CD4-positive, alpha-beta T cell (primary cell): Measurements from ENCODE around the gene TTLL8. TPM values are rescaled to one million over a fixed set of nuclear protein-coding genes. Genes with fewer than 3 reads are reported as not detected.
A peak's percentile ranks its signal among the peaks of the same experiment; 100 is the strongest.

Experiments used
- ATAC-seq: fragments of 200-7000 bp; cut with Tn5 transposase; one replicate; pipeline ENCODE4 v1.10.0; 2022; ENCODE audit warnings: mild to moderate bottlenecking; ENCODE audit not compliant: poor library complexity
- CTCF ChIA-PET: fragments of 350-600 bp; sonication (Branson Sonifier 250); formaldehyde crosslinking; loops from one replicate; lab custom pipeline; 2021; ENCODE audit warnings: antibody characterized with exemption, inconsistent platforms; lab: Charles Lee
- POLR2A ChIA-PET: fragments of 350-600 bp; sonication (Branson Sonifier 250); formaldehyde crosslinking; loops from one replicate; lab custom pipeline; 2021; ENCODE audit warnings: antibody characterized with exemption, inconsistent platforms; lab: Charles Lee
- DNase-seq, 14 experiments: peaks; one replicate each; pipeline ENCODE4 v3.0.0-alpha.2; 2013 to 2020; ENCODE audit warnings: mixed read lengths in 2 of 14
- H3K27ac ChIP-seq, 2 donors: one replicate each; pipeline versions ENCODE4 v1.5.1 to v1.7.0; 2013; ENCODE audit warnings: low read length in 2 of 2, low read depth in 1 of 2, mild to moderate bottlenecking in 1 of 2
- H3K27me3 ChIP-seq, 2 experiments: 1 replicate in 1 of 2; 2 replicates in 1 of 2; pipeline versions ENCODE4 v1.6.1 to v1.7.0; 2013; ENCODE audit warnings: low read length in 2 of 2, control low read depth in 1 of 2, mild to moderate bottlenecking in 1 of 2, moderate library complexity in 1 of 2; ENCODE audit not compliant: insufficient read depth in 2 of 2, control insufficient read depth in 1 of 2
- H3K36me3 ChIP-seq: one replicate; pipeline ENCODE4 v1.6.1; 2013; ENCODE audit warnings: low read length, control low read depth; ENCODE audit not compliant: insufficient read depth
- H3K4me1 ChIP-seq: one replicate; pipeline ENCODE4 v1.6.1; 2013; ENCODE audit warnings: low read length, control low read depth; ENCODE audit not compliant: insufficient read depth
- H3K4me3 ChIP-seq: one replicate; pipeline ENCODE4 v1.5.1; 2013; ENCODE audit warnings: mild to moderate bottlenecking, low read length, moderate library complexity
- H3K9me3 ChIP-seq, 2 experiments: 1 replicate in 1 of 2; 2 replicates in 1 of 2; pipeline versions ENCODE4 v1.6.1 to v1.7.0; 2013; ENCODE audit warnings: low read length in 2 of 2, mild to moderate bottlenecking in 2 of 2, control low read depth in 1 of 2, moderate library complexity in 1 of 2; ENCODE audit not compliant: control insufficient read depth in 1 of 2, insufficient read depth in 1 of 2
- H3K27ac Mint-ChIP-seq: one replicate; pipeline ENCODE4 v1.8.0; 2020; ENCODE audit warnings: mixed read lengths
- H3K27me3 Mint-ChIP-seq: one replicate; pipeline ENCODE4 v1.8.0; 2021; ENCODE audit warnings: mixed read lengths
- H3K36me3 Mint-ChIP-seq: one replicate; pipeline ENCODE4 v1.8.0; 2021; ENCODE audit warnings: low read depth, mixed read lengths
- H3K4me1 Mint-ChIP-seq: one replicate; pipeline ENCODE4 v1.8.0; 2021; ENCODE audit warnings: low read depth, mixed read lengths
- H3K4me3 Mint-ChIP-seq: one replicate; pipeline ENCODE4 v1.8.0; 2020; ENCODE audit warnings: mild to moderate bottlenecking, mixed read lengths
- H3K9me3 Mint-ChIP-seq: one replicate; pipeline ENCODE4 v1.8.0; 2020; ENCODE audit warnings: mixed read lengths
- intact Hi-C, 2 experiments: fragments of 100-400 bp; cut with DNase I in 1 of 2; cut with micrococcal nuclease in 1 of 2; formaldehyde crosslinking; loops; one replicate each; pipeline versions ENCODE4 v1.15.1 to v1.9.0; 2023 to 2025; cut with DNase I, micrococcal nuclease
- total RNA-seq, 174 experiments: library from RNA in 2 of 174; stranded (reverse) in 2 of 174; gene quantifications; one replicate each; pipeline ENCODE4 v1.2.3 and lab custom pipeline; 2021 to 2026
- TF ChIP-seq, protein P1 (sequence below): fragments of 200-600 bp; IDR thresholded peaks from one replicate; pipeline ENCODE4 v1.8.0; 2022; ENCODE audit warnings: antibody characterized with exemption, mild to moderate bottlenecking

The TTLL8 gene
- total RNA-seq, 2 experiments from 2014 or later: not detected

- peaks cover 10% of the 10 kb centered on the region for H3K36me3 Mint-ChIP-seq
- peak in 3 of 14 experiments; percentile 64 to 72 (median 69) for DNase-seq
- H3K4me3 Mint-ChIP-seq: peak overlapping the region; percentile 87
- Histone ChIP-seq H3K27ac (no peak overlapping the region), H3K4me3 (peak overlapping the region; percentile 56), H3K27me3 (no peaks in the 10 kb centered on the region), H3K9me3 (no peaks in the 10 kb centered on the region), H3K36me3 (no peaks in the 10 kb centered on the region), H3K4me1 (peaks cover 67% of the 10 kb centered on the region)
- ATAC-seq: peak; percentile 48
- TF ChIP-seq, protein P1, sequence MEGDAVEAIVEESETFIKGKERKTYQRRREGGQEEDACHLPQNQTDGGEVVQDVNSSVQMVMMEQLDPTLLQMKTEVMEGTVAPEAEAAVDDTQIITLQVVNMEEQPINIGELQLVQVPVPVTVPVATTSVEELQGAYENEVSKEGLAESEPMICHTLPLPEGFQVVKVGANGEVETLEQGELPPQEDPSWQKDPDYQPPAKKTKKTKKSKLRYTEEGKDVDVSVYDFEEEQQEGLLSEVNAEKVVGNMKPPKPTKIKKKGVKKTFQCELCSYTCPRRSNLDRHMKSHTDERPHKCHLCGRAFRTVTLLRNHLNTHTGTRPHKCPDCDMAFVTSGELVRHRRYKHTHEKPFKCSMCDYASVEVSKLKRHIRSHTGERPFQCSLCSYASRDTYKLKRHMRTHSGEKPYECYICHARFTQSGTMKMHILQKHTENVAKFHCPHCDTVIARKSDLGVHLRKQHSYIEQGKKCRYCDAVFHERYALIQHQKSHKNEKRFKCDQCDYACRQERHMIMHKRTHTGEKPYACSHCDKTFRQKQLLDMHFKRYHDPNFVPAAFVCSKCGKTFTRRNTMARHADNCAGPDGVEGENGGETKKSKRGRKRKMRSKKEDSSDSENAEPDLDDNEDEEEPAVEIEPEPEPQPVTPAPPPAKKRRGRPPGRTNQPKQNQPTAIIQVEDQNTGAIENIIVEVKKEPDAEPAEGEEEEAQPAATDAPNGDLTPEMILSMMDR: no peak
- CTCF ChIA-PET: interaction anchor here (1.2 to 1.7 kb wide), 2 partner anchors 41 to 59 kb away, joined by 5 to 6 read pairs; no protein-coding TSS in a partner anchor
- peaks cover 32% of the 10 kb centered on the region for H3K4me1 Mint-ChIP-seq
- intact Hi-C loops: loop anchor here (2.0 kb wide), 1 partner anchor 35 kb away; no protein-coding TSS in a partner anchor
- no peaks in the 10 kb centered on the region for H3K9me3 Mint-ChIP-seq
- no peaks in the 10 kb centered on the region for H3K27me3 Mint-ChIP-seq
- POLR2A ChIA-PET: interaction anchor here (0.7 to 2.7 kb wide), 7 partner anchors 9 to 649 kb away, joined by 3 to 19 read pairs (median 4); partner anchors contain the start of gene PIM3
- H3K27ac Mint-ChIP-seq: peak overlapping the region; percentile 83
These were observed 86.6 kb downstream of the TTLL8 start for GRCh38 chr22:49971232-49972162.

GRCh38 chr22:49970528-49971231 lies 87.4 kb downstream of the TTLL8 start:
- Mint-ChIP-seq H3K27me3 (no peaks in the 10 kb centered on the region), H3K4me3 (peak overlapping the region; percentile 87), H3K36me3 (peaks cover 14% of the 10 kb centered on the region), H3K27ac (peak overlapping the region; percentile 83), H3K4me1 (peaks cover 25% of the 10 kb centered on the region), H3K9me3 (no peaks in the 10 kb centered on the region)
- ChIA-PET POLR2A (interaction anchor here (0.7 to 2.7 kb wide), 7 partner anchors 8 to 650 kb away, joined by 3 to 19 read pairs (median 4); partner anchors contain the start of gene PIM3), CTCF (interaction anchor here (1.2 to 1.7 kb wide), 2 partner anchors 40 to 60 kb away, joined by 5 to 6 read pairs; no protein-coding TSS in a partner anchor)
- intact Hi-C loops: loop anchor here (2.0 kb wide), 1 partner anchor 34 kb away; no protein-coding TSS in a partner anchor
- ATAC-seq (peak; percentile 86), DNase-seq (peak; percentile 81 to 98 (median 93))
- no peaks in the 10 kb centered on the region for H3K9me3 ChIP-seq
- peaks cover 66% of the 10 kb centered on the region for H3K4me1 ChIP-seq
- H3K27ac ChIP-seq: no peak overlapping the region
- no peaks in the 10 kb centered on the region for H3K36me3 ChIP-seq
- TF ChIP-seq, protein P1: no peak
- peak overlapping the region; percentile 56 for H3K4me3 ChIP-seq
- no peaks in the 10 kb centered on the region for H3K27me3 ChIP-seq
